GM12878 (cell line): ENCODE measurements around the gene SP2. TPM values are rescaled to one million over a fixed set of nuclear protein-coding genes. Genes with fewer than 3 reads are reported as not detected.

Experiments used
- CEBPZ ChIP-seq: fragments of 150-350 bp; IDR thresholded peaks from 2 replicates; pipeline ENCODE4 v1.6.1; 2016; ENCODE audit warnings: low read depth, low read length
- DPF2 ChIP-seq: fragments of 450-650 bp; IDR thresholded peaks from 2 replicates; pipeline ENCODE4 v1.6.1; 2017; ENCODE audit warnings: mild to moderate bottlenecking
- E2F8 ChIP-seq: fragments of 450-650 bp; IDR thresholded peaks from 2 replicates; pipeline ENCODE4 v1.6.1; 2018; ENCODE audit warnings: mild to moderate bottlenecking, low read depth, moderate library complexity; ENCODE audit not compliant: partially characterized antibody
- E4F1 ChIP-seq: fragments of 450-650 bp; IDR thresholded peaks from 2 replicates; pipeline ENCODE4 v1.6.1; 2018; ENCODE audit warnings: borderline replicate concordance, mild to moderate bottlenecking; ENCODE audit not compliant: partially characterized antibody
- EED ChIP-seq: sonication (generic); IDR thresholded peaks from 2 replicates; pipeline ENCODE4 v1.6.1; 2016; ENCODE audit warnings: antibody characterized with exemption, low read depth
- HDGF ChIP-seq: fragments of 450-650 bp; IDR thresholded peaks from 2 replicates; pipeline ENCODE4 v1.6.1; 2016; ENCODE audit warnings: antibody characterized with exemption
- MTA2 ChIP-seq: fragments of 450-650 bp; IDR thresholded peaks from 2 replicates; pipeline ENCODE4 v1.6.1; 2016; ENCODE audit warnings: low read depth, mild to moderate bottlenecking, moderate library complexity
- NR2F1 ChIP-seq: fragments of 450-650 bp; conservative IDR thresholded peaks from 2 replicates; pipeline ENCODE4 v1.6.1; 2017; ENCODE audit warnings: mild to moderate bottlenecking
- PKNOX1 ChIP-seq: fragments of 450-650 bp; IDR thresholded peaks from 2 replicates; pipeline ENCODE4 v1.6.1; 2016; ENCODE audit warnings: mild to moderate bottlenecking
- RUNX3 ChIP-seq: IDR thresholded peaks from 2 replicates; pipeline ENCODE4 v1.6.1; 2012; ENCODE audit warnings: low read length, inconsistent platforms
- SREBF1 ChIP-seq: IDR thresholded peaks from 2 replicates; pipeline ENCODE4 v1.6.1; 2012; ENCODE audit warnings: mild to moderate bottlenecking, low read length
- SRF ChIP-seq, 2 experiments: IDR thresholded peaks; 2 replicates each; pipeline ENCODE4 v1.6.1; 2011; ENCODE audit warnings: low read depth in 2 of 2, low read length in 2 of 2, mild to moderate bottlenecking in 1 of 2, moderate library complexity in 1 of 2
- SUZ12 ChIP-seq: fragments of 200-600 bp; sonication (generic); IDR thresholded peaks from one replicate; pipeline ENCODE4 v1.6.1; 2018; ENCODE audit warnings: antibody characterized with exemption, mild to moderate bottlenecking; ENCODE audit not compliant: unreplicated experiment
- ZNF207 ChIP-seq: fragments of 450-650 bp; IDR thresholded peaks from 2 replicates; pipeline ENCODE4 v1.6.1; 2014; ENCODE audit warnings: antibody characterized with exemption, mild to moderate bottlenecking, borderline replicate concordance
- ZNF687 ChIP-seq: fragments of 450-650 bp; IDR thresholded peaks from 2 replicates; pipeline ENCODE4 v1.6.1; 2017; ENCODE audit warnings: mild to moderate bottlenecking, moderate library complexity
- polyA plus RNA-seq, 11 experiments: library from polyadenylated mRNA; depleted of rRNA in 4 of 11; unstranded in 6 of 11; stranded (reverse) in 5 of 11; fragments of >200 nt; fragmentation: Nextera tagmentation in 4 of 11; fragmentation: Illumina TruSeq in 1 of 11; extraction: Ambion mirVana in 4 of 11; extraction: Trizol in 1 of 11; gene quantifications; 1 replicate in 1 of 11; 2 replicates in 10 of 11; pipeline versions ENCODE4 v1.2.1 to v1.2.3, GENCODE V29; 2011 to 2016; ENCODE audit warnings: inconsistent platforms in 2 of 11, missing spikeins in 2 of 11, low read depth in 1 of 11
- total RNA-seq, 4 experiments: library from RNA; depleted of rRNA in 3 of 4; stranded (reverse); fragments of >200 nt in 3 of 4; fragmentation: Illumina TruSeq in 1 of 4; extraction: Trizol in 1 of 4; gene quantifications; 2 replicates each; pipeline versions ENCODE4 v1.2.1 to v1.2.3, GENCODE V29; 2013 to 2021

Gene SP2
- total and polyA plus RNA-seq, 10 of the 15 experiments (the other 5 are each of a cell fraction or from before 2014, with no cell fraction given) = 1.2 to 19.1 (median 4.8) TPM

GRCh38 chr17:47970725-47971499, 74.9 kb downstream of the SP2 start, which contains the start of gene CDK5RAP3 (continued):
- no peak for TF ChIP-seq MTA2
- 0 out of 4 replicates have a peak, but pooled peaks of 1 of the 2 experiments have one; percentile 5 for TF ChIP-seq SRF (IDR thresholded peaks at IDR 0.05; ENCODE audit: low read depth in 2 of 2, low read length in 2 of 2)
- peak; percentile 93 for TF ChIP-seq E2F8
- no peak for TF ChIP-seq RUNX3
- peak; percentile 99 for TF ChIP-seq HDGF
- peak; percentile 18; the same call in 1 of the 2 replicates for TF ChIP-seq NR2F1
- TF ChIP-seq E4F1 = peak; percentile 66
- TF ChIP-seq EED = peak; percentile 12; the same call in 1 of the 2 replicates
- TF ChIP-seq SREBF1 = 0 out of 2 replicates have a peak, but pooled peaks have one; percentile 18
- TF ChIP-seq ZNF687 = peak; percentile 38; the same call in 1 of the 2 replicates
- TF ChIP-seq ZNF207 = peak; percentile 25
- TF ChIP-seq SUZ12 = no peak
- peak; percentile 88 for TF ChIP-seq PKNOX1
- peak; percentile 25; the same call in 1 of the 2 replicates for TF ChIP-seq DPF2
- peak; percentile 44; the same call in 1 of the 2 replicates for TF ChIP-seq CEBPZ
